Right atrium auricular region (tissue), 2 donors: ENCODE measurements around the gene SLC37A4. TPM values are rescaled to one million over a fixed set of nuclear protein-coding genes. Genes with fewer than 3 reads are reported as not detected.
"Not testable (repeated sequence)": the region's sequence is repeated elsewhere in the genome, so short reads cannot be mapped to it uniquely, and the experiment has no call there.

ENCODE experiments used
- DNase-seq: peaks from one replicate; pipeline ENCODE4 v3.0.0-alpha.2; 2019; ENCODE audit warnings: low spot score
- H3K27ac ChIP-seq, 2 donors: fragments of 200-600 bp; sonication (generic); 1 replicate in 1 of 2; 2 replicates in 1 of 2; pipeline ENCODE4 v1.5.1; 2016 to 2019
- H3K27me3 ChIP-seq, 2 donors: fragments of 200-600 bp; sonication (generic); one replicate each; pipeline versions ENCODE4 v1.5.1 to v1.6.0; 2017 to 2019
- H3K36me3 ChIP-seq: fragments of 200-600 bp; sonication (generic); one replicate; pipeline ENCODE4 v1.5.1; 2016
- H3K4me1 ChIP-seq, 2 donors: fragments of 200-600 bp; sonication (generic); one replicate each; pipeline versions ENCODE4 v1.5.1 to v1.6.0; 2017 to 2019
- H3K4me3 ChIP-seq, 2 donors: fragments of 200-600 bp; sonication (generic); 1 replicate in 1 of 2; 2 replicates in 1 of 2; pipeline ENCODE4 v1.5.1; 2017 to 2019; ENCODE audit warnings: mild to moderate bottlenecking in 1 of 2, moderate library complexity in 1 of 2
- H3K9me3 ChIP-seq, 2 donors: fragments of 200-600 bp; sonication (generic); one replicate each; pipeline ENCODE4 v1.5.1; 2019
- total RNA-seq, 2 donors: library from RNA; depleted of rRNA; stranded (reverse); fragments of >200 nt; gene quantifications; one replicate each; pipeline ENCODE4 v1.1.0, GENCODE V29; 2016
- TF ChIP-seq, protein P1 (sequence below), 2 donors: fragments of 200-600 bp; sonication (generic); IDR thresholded peaks; one replicate each; pipeline ENCODE4 v1.5.1; 2019; ENCODE audit warnings: antibody characterized with exemption in 2 of 2

SLC37A4 gene
- total RNA-seq, 2 donors from 2014 or later: 8.2 to 11.1 TPM

DNA sequence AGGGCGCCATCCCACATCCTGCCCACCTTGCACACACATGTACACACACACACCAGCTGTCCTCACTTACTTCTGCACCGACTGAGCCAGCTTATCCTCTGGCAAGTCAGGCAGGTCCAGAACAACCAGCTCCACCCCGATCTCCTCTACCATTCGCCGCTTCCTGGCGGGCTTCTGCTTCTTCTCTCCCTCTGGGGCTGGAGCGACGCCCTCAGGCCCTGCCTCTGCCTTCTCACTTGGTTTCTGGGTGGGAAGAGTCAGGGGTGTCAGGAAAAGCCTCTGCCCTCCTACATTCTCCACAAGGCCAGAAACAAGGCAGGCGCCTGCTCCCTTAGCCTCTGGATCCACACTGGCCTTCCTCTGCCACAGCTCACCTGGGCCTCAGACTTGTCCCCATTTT lies 18.0 kb upstream of the SLC37A4 start:
- DNase-seq: no peak
- Histone ChIP-seq H3K4me3 (no peak overlapping the region), H3K36me3 (peaks cover 91% of the 10 kb centered on the region), H3K27ac (no peak overlapping the region), H3K9me3 (no peaks in the 10 kb centered on the region), H3K4me1 (no peaks in the 10 kb centered on the region), H3K27me3 (no peaks in the 10 kb centered on the region)
- TF ChIP-seq, protein P1, sequence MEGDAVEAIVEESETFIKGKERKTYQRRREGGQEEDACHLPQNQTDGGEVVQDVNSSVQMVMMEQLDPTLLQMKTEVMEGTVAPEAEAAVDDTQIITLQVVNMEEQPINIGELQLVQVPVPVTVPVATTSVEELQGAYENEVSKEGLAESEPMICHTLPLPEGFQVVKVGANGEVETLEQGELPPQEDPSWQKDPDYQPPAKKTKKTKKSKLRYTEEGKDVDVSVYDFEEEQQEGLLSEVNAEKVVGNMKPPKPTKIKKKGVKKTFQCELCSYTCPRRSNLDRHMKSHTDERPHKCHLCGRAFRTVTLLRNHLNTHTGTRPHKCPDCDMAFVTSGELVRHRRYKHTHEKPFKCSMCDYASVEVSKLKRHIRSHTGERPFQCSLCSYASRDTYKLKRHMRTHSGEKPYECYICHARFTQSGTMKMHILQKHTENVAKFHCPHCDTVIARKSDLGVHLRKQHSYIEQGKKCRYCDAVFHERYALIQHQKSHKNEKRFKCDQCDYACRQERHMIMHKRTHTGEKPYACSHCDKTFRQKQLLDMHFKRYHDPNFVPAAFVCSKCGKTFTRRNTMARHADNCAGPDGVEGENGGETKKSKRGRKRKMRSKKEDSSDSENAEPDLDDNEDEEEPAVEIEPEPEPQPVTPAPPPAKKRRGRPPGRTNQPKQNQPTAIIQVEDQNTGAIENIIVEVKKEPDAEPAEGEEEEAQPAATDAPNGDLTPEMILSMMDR (IDR thresholded peaks at IDR 0.05): no peak

DNA sequence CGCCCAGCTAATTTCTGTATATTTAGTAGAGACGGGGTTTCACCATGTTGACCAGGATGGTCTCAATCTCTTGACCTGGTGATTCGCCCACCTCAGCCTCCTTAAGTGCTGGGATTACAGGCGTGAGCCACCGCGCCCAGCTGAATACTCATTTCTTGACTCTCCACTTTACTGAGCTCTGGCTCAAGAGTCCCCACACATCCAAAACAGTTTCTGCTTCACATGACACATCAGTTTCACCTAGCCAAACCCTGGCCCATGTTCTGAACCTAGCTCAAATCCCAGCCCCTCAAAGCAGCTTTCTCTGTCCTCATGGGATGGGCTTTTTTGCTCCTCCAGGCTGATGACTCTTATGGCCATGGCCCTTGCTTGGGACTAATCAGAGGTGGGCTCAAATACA lies 16.5 kb upstream of the SLC37A4 start:
- H3K4me3 ChIP-seq: no peak overlapping the region
- no peak for DNase-seq
- H3K27me3 ChIP-seq: no peaks in the 10 kb centered on the region
- H3K4me1 ChIP-seq: no peaks in the 10 kb centered on the region
- TF ChIP-seq, protein P1 (IDR thresholded peaks at IDR 0.05): no peak
- peaks cover 77% of the 10 kb centered on the region for H3K36me3 ChIP-seq
- H3K9me3 ChIP-seq: no peaks in the 10 kb centered on the region
- no peak overlapping the region for H3K27ac ChIP-seq

DNA sequence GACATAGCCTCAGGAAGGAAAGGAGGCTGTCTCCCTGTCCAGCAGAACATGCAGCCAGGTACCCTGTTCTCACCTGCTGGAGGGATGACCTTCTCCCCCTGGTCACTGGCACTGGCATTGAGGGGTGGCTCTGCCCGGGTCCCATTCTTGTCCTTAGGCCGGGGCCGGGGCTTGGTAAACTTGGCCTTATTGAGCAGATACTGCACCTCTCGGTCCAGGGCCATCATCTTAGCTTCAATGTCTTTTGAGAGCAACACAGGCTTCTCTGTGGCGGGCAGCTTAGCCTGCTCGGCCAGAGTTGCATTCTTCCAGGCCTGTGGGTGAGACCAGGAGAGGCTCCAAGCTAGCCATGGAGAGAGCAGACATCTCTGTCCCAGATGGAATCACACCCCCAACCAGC lies 15.8 kb upstream of the SLC37A4 start:
- TF ChIP-seq, protein P1 (IDR thresholded peaks at IDR 0.05): no peak
- Histone ChIP-seq H3K36me3 (peaks cover 70% of the 10 kb centered on the region), H3K9me3 (no peaks in the 10 kb centered on the region), H3K27me3 (no peaks in the 10 kb centered on the region), H3K27ac (no peak overlapping the region), H3K4me3 (no peak overlapping the region), H3K4me1 (no peaks in the 10 kb centered on the region)
- no peak for DNase-seq

DNA sequence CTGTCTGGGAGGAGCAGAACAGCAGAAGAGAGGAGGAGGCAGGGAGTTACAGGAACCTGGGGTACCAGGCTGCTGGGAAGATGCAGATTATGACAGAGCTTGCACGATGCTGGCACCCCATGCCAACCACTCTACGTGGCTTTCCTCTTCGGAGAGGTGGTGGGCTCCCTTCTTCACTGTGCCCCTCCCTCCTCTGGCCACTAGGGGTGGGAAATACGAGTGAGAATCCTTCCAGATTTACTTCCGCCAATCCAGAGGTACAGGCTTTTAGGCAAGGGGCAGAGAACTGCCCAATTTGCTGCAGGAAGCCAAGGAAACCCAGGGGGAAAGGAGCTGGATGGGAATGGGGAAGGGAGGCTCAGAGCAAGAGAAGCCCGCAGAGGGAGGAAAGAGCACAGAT lies 14.0 kb upstream of the SLC37A4 start:
- no peak for DNase-seq
- peaks cover 53% of the 10 kb centered on the region for H3K36me3 ChIP-seq
- TF ChIP-seq, protein P1 (IDR thresholded peaks at IDR 0.05): no peak
- H3K9me3 ChIP-seq: no peaks in the 10 kb centered on the region
- no peaks in the 10 kb centered on the region for H3K4me1 ChIP-seq
- no peaks in the 10 kb centered on the region for H3K27me3 ChIP-seq
- H3K4me3 ChIP-seq: no peak overlapping the region
- no peak overlapping the region for H3K27ac ChIP-seq

DNA sequence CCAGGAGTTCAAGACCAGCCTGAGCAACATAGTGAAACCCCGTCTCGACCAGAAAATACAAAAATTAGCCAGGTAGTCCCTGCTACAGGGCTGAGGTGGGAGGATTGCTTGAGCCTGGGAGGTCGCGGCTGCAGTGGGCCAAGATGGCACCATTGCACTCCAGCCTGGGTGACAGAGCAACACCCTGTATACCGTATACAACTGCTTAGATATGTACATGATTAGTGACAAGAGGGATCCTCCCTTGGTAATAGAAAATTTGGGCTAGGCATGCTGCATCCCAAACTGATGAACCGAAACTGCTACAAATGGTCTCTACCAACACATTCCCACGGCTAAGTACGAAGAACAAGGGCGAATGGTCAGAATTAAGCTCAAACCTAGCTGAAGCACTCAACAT lies 12.2 kb upstream of the SLC37A4 start:
- H3K4me1 ChIP-seq: no peaks in the 10 kb centered on the region
- H3K9me3 ChIP-seq: no peaks in the 10 kb centered on the region
- H3K27me3 ChIP-seq: no peaks in the 10 kb centered on the region
- H3K36me3 ChIP-seq: peaks cover 35% of the 10 kb centered on the region
- H3K4me3 ChIP-seq: no peak overlapping the region
- no peak for DNase-seq
- TF ChIP-seq, protein P1 (IDR thresholded peaks at IDR 0.05): no peak
- no peak overlapping the region for H3K27ac ChIP-seq

DNA sequence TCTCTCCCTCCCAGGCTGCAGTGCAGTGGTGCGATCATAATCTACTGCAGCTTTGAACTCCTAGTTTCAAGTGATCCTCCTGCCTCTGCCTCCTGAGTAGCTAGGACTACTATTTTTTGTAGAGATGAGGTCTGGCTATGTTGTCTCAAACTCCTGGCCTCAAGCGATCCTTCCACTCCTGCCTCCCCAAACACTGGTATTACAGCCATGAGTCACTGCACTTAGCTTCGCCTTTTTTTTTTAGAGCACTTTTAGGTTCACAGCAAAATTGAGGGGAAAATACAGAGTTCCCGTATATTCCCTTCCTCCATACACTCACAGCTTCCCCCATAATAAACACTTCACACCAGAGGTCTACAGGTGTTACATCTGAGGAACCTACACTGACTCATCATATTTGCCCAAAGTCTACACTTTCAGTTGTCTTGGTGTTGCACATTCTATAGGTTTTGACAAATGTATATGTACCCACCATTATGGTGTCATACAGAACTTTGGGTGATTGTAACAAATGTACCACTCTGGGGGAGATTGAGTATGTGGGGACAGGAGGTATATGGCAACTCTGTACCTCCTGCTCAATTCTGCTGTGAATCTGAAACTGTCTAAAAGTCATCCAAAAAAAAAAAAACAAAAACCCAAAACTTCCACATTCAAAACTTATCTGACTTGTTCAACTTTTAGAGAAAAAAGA lies 11.3 kb upstream of the SLC37A4 start:
- Histone ChIP-seq H3K27me3 (no peaks in the 10 kb centered on the region), H3K27ac (no peak overlapping the region), H3K4me1 (no peaks in the 10 kb centered on the region), H3K9me3 (no peaks in the 10 kb centered on the region), H3K4me3 (no peak overlapping the region), H3K36me3 (peaks cover 25% of the 10 kb centered on the region)
- no peak for DNase-seq
- TF ChIP-seq, protein P1 (IDR thresholded peaks at IDR 0.05): no peak

DNA sequence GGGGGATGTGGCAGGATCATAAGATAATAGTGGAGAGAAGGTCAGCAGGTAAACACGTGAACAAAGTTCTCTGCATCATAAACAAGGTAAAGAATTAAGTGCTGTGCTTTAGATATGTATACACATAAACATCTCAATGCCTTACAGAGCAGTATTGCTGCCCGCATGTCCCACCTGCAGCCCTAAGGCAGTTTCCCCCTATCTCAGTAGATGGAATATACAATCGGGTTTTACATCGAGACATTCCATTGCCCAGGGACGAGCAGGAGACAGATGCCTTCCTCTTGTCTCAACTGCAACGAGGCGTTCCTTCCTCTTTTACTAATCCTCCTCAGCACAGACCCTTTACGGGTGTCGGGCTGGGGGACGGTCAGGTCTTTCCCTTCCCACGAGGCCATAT lies 8.8 kb upstream of the SLC37A4 start:
- not testable (repeated sequence) for H3K27ac ChIP-seq

More for the DNA sequence above, 8.8 kb upstream of the SLC37A4 start:
- not testable (repeated sequence) for H3K27me3 ChIP-seq, H3K4me1 ChIP-seq, H3K36me3 ChIP-seq, DNase-seq, H3K4me3 ChIP-seq, H3K9me3 ChIP-seq
